BE2C (cell line): Measurements from ENCODE around the gene CHGA.

Experiments used
- DNase-seq: peaks from one replicate; pipeline ENCODE4 v3.0.0-alpha.2; 2020
- H3K27me3 ChIP-seq: fragments of 250-450 bp; sonication (Bioruptor Pico); 2 replicates; pipeline ENCODE4 v1.5.1; 2020; ENCODE audit warnings: mild to moderate bottlenecking
- H3K36me3 ChIP-seq: fragments of 250-450 bp; sonication (Bioruptor Pico); 2 replicates; pipeline ENCODE4 v1.5.1; 2020; ENCODE audit warnings: mild to moderate bottlenecking
- H3K4me1 ChIP-seq: fragments of 250-450 bp; sonication (Bioruptor Pico); 2 replicates; pipeline ENCODE4 v1.5.1; 2020
- H3K4me3 ChIP-seq: 2 replicates; pipeline ENCODE4 v1.5.1; 2011; ENCODE audit warnings: low read depth, low read length
- H3K9me3 ChIP-seq: fragments of 250-450 bp; sonication (Bioruptor Pico); 2 replicates; pipeline ENCODE4 v1.5.1; 2020
- CTCF ChIP-seq: IDR thresholded peaks from 2 replicates; pipeline ENCODE4 v1.5.1; 2012; ENCODE audit warnings: mild to moderate bottlenecking, low read depth, low read length

The CHGA gene

GRCh38 chr14:92949496-92950192 lies 26.7 kb downstream of the CHGA start:
- H3K36me3 ChIP-seq = peaks cover 41% of the 10 kb centered on the region
- no peak for DNase-seq
- H3K27me3 ChIP-seq = no peaks in the 10 kb centered on the region
- H3K9me3 ChIP-seq = no peaks in the 10 kb centered on the region
- H3K4me1 ChIP-seq = peaks cover 49% of the 10 kb centered on the region
- TF ChIP-seq CTCF = no peak
- H3K4me3 ChIP-seq = no peak overlapping the region

- Histone ChIP-seq H3K27me3 (no peaks in the 10 kb centered on the region), H3K4me1 (peaks cover 44% of the 10 kb centered on the region), H3K36me3 (peaks cover 41% of the 10 kb centered on the region), H3K9me3 (no peaks in the 10 kb centered on the region), H3K4me3 (no peak overlapping the region)
- no peak for TF ChIP-seq CTCF
- DNase-seq = no peak
Observed at GRCh38 chr14:92950193-92950540, 27.2 kb downstream of the CHGA start.

GRCh38 chr14:92950773-92951172 lies 27.8 kb downstream of the CHGA start:
- H3K4me3 ChIP-seq = no peak overlapping the region
- no peaks in the 10 kb centered on the region for H3K9me3 ChIP-seq
- no peaks in the 10 kb centered on the region for H3K27me3 ChIP-seq
- TF ChIP-seq CTCF = no peak
- H3K36me3 ChIP-seq = peaks cover 35% of the 10 kb centered on the region
- DNase-seq = peak; percentile 75
- H3K4me1 ChIP-seq = peaks cover 38% of the 10 kb centered on the region

GRCh38 chr14:92951261-92951660 lies 28.3 kb downstream of the CHGA start:
- no peak overlapping the region for H3K4me3 ChIP-seq
- peaks cover 31% of the 10 kb centered on the region for H3K36me3 ChIP-seq
- no peak for TF ChIP-seq CTCF
- H3K27me3 ChIP-seq = no peaks in the 10 kb centered on the region
- H3K9me3 ChIP-seq = no peaks in the 10 kb centered on the region
- no peak for DNase-seq
- H3K4me1 ChIP-seq = peaks cover 33% of the 10 kb centered on the region

- Histone ChIP-seq H3K9me3 (no peaks in the 10 kb centered on the region), H3K4me1 (peaks cover 28% of the 10 kb centered on the region), H3K27me3 (no peaks in the 10 kb centered on the region), H3K4me3 (no peak overlapping the region), H3K36me3 (peaks cover 32% of the 10 kb centered on the region)
- DNase-seq = peak; percentile 87
- peak; percentile 96 for TF ChIP-seq CTCF
Observed at GRCh38 chr14:92951912-92952471, 29.0 kb downstream of the CHGA start.

- Histone ChIP-seq H3K4me3 (no peak overlapping the region), H3K4me1 (peaks cover 28% of the 10 kb centered on the region), H3K27me3 (no peaks in the 10 kb centered on the region), H3K36me3 (peaks cover 35% of the 10 kb centered on the region), H3K9me3 (no peaks in the 10 kb centered on the region)
- no peak for TF ChIP-seq CTCF
- DNase-seq = no peak
Observed at GRCh38 chr14:92952481-92953298, 29.7 kb downstream of the CHGA start.
